GM06990 (cell line): ENCODE measurements around the gene TNFRSF12A.
"Not testable (repeated sequence)": the region's sequence is repeated elsewhere in the genome, so short reads cannot be mapped to it uniquely, and the experiment has no call there.

Experiments
- DNase-seq: peaks from one replicate; pipeline ENCODE4 v3.0.0-alpha.2; 2011; ENCODE audit not compliant: insufficient read length; ENCODE audit errors: extremely low read depth
- H3K27me3 ChIP-seq: replicated peaks from 2 replicates; pipeline ENCODE4 v1.6.0; 2011; ENCODE audit warnings: low read length; ENCODE audit not compliant: control insufficient read depth, insufficient read depth
- H3K36me3 ChIP-seq: 2 replicates; pipeline ENCODE4 v1.5.1; 2011; ENCODE audit warnings: low read length; ENCODE audit not compliant: control insufficient read depth, insufficient read depth
- H3K4me3 ChIP-seq: replicated peaks from 2 replicates; pipeline ENCODE4 v1.5.1; 2011; ENCODE audit warnings: low read depth, mild to moderate bottlenecking, control low read depth, low read length
- CTCF ChIP-seq: IDR thresholded peaks from 2 replicates; pipeline ENCODE4 v1.5.1; 2011; ENCODE audit warnings: low read length, control low read depth, mild to moderate bottlenecking, inconsistent platforms; ENCODE audit not compliant: insufficient read depth, poor library complexity, severe bottlenecking

The TNFRSF12A gene

GRCh38 chr16:3065069-3065741 is 45.0 kb downstream of the TNFRSF12A start, which contains the start of gene IL32:
TSS of gene IL32 (plus strand) at chr16:3065640. CDS start at chr16:3065812, 172 bp downstream.
- H3K27me3 ChIP-seq = no peaks in the 10 kb centered on the region
- H3K36me3 ChIP-seq = peaks cover 5% of the 10 kb centered on the region
- DNase-seq = no peak
- TF ChIP-seq CTCF = no peak
- H3K4me3 ChIP-seq = peak within 1 kb of the TSS; percentile 65

- Histone ChIP-seq H3K4me3 (peak overlapping the region; percentile 65), H3K36me3 (peaks cover 5% of the 10 kb centered on the region), H3K27me3 (no peaks in the 10 kb centered on the region)
- DNase-seq = no peak
- no peak for TF ChIP-seq CTCF
Measured at GRCh38 chr16:3065742-3066439, 45.7 kb downstream of the TNFRSF12A start.

DNA sequence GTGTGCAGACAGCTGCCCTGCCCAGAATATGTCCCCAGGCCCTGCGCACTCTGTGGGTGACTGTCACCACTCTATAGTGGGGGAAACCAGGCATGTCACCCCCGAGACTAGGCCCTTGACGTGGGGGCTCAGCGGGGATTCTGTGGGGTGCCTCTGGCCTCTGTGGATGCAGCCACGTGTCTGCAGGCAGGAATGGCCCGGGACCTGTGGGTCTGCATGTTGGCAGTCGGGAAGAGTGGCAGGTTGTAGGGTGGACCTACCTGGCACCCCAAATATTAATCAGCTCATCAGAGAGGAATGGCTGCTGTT is 46.2 kb downstream of the TNFRSF12A start:
- Histone ChIP-seq H3K4me3 (peak overlapping the region; percentile 65), H3K27me3 (no peaks in the 10 kb centered on the region), H3K36me3 (peaks cover 5% of the 10 kb centered on the region)
- no peak for DNase-seq
- TF ChIP-seq CTCF = no peak

DNA sequence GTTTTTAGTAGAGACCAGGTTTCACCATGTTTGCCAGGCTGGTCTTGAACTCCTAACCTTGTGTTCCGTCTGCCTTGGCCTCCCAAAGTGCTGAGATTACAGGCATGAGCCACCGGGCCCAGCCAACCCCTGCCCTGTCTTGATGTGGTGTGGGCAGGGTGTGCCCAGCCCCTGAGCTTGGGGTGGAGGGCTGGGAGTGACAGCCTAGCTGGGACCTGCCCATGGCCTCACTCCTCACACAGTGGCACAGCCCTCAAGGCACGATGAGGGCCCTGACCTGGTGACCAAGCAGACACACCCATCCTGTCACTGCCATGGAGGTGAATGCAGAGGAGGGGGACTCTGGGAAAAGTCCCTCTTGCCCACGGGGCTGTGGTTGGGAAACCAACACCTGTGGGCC is 48.3 kb downstream of the TNFRSF12A start:
- Histone ChIP-seq H3K27me3 (no peaks in the 10 kb centered on the region), H3K4me3 (no peak overlapping the region), H3K36me3 (peaks cover 5% of the 10 kb centered on the region)
- no peak for DNase-seq
- no peak for TF ChIP-seq CTCF

- not testable (repeated sequence) for H3K36me3 ChIP-seq, H3K27me3 ChIP-seq, H3K4me3 ChIP-seq, DNase-seq
Measured at GRCh38 chr16:3069146-3069545, 49.0 kb downstream of the TNFRSF12A start.

GRCh38 chr16:3070608-3071111 is 50.5 kb downstream of the TNFRSF12A start:
- DNase-seq = no peak
- no peak for TF ChIP-seq CTCF

More at GRCh38 chr16:3070608-3071111, 50.5 kb downstream of the TNFRSF12A start:
- peaks cover 5% of the 10 kb centered on the region for H3K36me3 ChIP-seq
- no peak overlapping the region for H3K4me3 ChIP-seq
- no peaks in the 10 kb centered on the region for H3K27me3 ChIP-seq
